NCI-H2029 (cell line): ENCODE data around the gene PTGIR.

Source experiments
- DNase-seq: peaks from one replicate; lab custom pipeline; 2025; lab: John Stamatoyannopoulos, UW

The PTGIR gene

DNA sequence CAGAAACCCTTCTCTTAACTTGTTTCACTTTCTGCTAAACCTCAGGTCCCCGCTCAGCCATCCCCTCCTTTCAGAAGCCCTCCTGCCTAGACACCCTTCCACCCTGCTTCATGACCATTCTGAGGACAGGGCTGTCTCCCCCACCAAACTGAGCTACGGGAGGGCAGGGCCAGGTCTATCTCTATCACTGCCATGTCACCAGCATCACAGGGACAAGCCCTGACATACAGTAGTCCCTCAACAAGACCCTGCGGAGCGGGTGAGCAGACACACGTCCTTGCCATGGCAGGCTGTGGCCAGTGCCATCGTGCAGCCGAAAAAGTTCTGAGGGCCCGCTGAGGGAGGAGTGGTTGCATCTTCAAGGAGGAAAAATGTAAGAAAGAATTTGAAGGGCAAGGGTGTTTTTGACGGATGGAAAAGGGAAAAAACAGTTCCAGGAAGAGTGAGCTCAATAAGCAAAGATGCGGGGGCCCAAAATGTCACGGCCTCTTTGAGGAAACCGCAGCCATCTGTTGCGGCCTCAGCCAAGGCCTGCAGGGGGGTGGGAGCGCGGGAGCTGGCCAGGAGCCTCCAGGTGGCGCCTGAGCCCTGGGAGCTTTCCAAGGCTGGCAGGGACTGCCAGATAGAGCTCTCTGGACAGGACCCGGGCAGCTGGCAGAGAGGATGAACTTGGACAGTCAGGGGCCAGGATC lies 8.1 kb downstream of the PTGIR start:
- peak; percentile 79 for DNase-seq

DNA sequence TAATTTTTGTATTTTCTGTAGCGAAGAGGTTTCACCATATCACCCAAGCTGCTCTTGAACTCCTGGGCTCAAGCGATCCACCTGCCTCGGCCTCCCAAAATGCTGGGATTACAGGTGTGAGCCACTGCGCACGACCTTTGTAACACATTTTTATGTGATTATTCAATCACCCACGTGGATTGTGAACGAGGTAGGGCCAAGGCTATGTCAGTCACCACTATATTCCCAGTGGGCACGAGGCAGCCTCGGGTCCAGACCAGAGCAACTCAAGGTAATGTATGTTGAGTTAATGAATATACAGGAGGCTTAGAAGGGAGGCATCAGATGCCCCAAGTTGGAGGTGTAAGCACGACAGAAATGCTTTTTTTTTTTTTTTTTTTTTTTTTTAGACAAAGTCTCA lies 8.9 kb downstream of the PTGIR start:
- no peak for DNase-seq

GRCh38 chr19:46614114-46614722 lies 10.7 kb downstream of the PTGIR start:
- peak; percentile 64 for DNase-seq

DNA sequence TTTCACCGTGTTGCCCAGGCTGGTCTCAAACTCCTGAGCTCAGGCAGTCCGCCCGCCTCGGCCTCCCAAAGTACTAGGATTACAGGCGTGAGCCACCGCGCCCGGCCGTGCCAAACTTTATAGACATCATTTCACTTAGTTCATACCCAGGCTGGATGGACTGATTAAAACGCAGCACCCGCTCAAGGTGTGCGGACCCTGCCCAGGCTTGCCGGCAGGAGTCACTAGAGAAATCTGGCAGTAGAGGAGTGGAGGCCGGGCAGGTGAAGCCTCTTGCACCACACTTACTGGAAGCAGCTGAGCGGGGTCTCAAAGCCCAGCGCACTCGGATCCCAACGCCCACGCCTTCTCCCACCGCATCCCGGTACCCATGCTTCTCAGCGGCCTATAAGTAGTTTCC lies 11.4 kb downstream of the PTGIR start:
- no peak for DNase-seq

DNA sequence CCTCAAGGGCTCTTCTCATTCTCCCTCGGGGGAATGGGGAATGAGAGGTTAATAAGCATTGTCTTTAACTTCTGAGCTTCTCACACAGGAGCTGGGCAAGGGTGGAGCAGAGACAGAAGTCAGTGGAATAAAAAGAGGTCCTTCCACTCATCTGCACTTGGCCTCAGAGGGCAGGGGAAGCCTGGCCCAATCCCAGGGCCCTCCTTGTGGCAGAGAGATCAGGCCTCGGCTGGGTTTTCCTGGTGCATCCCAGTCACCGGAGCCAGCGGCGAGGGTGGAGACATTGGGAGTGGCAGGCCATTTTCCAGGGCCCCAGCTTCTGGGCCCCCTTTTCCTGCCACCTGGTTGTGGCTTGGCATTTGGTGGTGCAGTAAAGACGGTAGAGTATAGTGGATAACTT lies 13.1 kb downstream of the PTGIR start:
- no peak for DNase-seq

- DNase-seq, result no peak
Measured at GRCh38 chr19:46610851-46611770, 13.8 kb downstream of the PTGIR start.

DNA sequence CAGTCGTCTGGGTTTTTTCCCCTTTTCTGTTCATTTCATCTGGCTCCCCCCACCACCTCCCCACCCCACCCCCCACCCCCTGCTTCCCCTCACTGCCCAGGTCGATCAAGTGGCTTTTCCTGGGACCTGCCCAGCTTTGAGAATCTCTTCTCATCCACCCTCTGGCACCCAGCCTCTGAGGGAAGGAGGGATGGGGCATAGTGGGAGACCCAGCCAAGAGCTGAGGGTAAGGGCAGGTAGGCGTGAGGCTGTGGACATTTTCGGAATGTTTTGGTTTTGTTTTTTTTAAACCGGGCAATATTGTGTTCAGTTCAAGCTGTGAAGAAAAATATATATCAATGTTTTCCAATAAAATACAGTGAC lies 14.5 kb downstream of the PTGIR start:
- DNase-seq, result no peak

DNA sequence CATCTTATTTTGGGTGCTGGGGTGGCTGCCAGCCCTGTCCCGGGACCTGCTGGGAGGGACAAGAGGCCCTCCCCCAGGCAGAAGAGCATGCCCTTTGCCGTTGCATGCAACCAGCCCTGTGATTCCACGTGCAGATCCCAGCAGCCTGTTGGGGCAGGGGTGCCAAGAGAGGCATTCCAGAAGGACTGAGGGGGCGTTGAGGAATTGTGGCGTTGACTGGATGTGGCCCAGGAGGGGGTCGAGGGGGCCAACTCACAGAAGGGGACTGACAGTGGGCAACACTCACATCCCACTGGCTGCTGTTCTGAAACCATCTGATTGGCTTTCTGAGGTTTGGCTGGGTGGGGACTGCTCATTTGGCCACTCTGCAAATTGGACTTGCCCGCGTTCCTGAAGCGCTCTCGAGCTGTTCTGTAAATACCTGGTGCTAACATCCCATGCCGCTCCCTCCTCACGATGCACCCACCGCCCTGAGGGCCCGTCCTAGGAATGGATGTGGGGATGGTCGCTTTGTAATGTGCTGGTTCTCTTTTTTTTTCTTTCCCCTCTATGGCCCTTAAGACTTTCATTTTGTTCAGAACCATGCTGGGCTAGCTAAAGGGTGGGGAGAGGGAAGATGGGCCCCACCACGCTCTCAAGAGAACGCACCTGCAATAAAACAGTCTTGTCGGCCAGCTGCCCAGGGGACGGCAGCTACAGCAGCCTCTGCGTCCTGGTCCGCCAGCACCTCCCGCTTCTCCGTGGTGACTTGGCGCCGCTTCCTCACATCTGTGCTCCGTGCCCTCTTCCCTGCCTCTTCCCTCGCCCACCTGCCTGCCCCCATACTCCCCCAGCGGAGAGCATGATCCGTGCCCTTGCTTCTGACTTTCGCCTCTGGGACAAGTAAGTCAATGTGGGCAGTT lies 15.1 kb downstream of the PTGIR start:
- DNase-seq, result no peak

DNA sequence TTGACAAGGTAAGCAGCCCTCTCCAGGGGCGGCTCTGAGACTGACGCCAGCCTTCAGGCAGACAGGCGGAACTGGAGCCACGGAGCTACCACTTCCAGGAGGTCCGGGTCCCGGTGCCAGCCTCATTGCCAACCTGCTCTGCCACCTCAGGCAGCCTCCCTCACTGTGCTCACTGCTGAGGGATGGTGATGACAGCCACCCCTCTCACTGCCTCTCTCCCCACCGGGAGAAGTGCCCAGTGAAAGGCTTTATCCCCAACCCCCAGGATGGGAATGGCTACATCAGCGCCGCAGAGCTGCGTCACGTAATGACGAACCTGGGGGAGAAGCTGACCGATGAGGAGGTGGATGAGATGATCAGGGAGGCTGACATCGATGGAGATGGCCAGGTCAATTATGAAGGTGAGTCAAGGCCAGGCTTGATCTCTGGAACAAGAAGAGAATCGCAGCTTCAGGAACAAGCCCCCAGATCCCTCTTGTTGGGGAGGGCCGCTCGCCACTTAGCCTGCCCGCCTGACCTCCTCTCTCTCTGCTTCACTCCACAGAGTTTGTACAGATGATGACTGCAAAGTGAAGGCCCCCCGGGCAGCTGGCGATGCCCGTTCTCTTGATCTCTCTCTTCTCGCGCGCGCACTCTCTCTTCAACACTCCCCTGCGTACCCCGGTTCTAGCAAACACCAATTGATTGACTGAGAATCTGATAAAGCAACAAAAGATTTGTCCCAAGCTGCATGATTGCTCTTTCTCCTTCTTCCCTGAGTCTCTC lies 16.1 kb downstream of the PTGIR start:
- DNase-seq, result no peak

- DNase-seq, result no peak
Measured at GRCh38 chr19:46608178-46608577, 16.7 kb downstream of the PTGIR start.

GRCh38 chr19:46607448-46607841 lies 17.4 kb downstream of the PTGIR start:
- DNase-seq, result no peak

GRCh38 chr19:46606681-46607447 lies 18.0 kb downstream of the PTGIR start:
- DNase-seq, result no peak

DNA sequence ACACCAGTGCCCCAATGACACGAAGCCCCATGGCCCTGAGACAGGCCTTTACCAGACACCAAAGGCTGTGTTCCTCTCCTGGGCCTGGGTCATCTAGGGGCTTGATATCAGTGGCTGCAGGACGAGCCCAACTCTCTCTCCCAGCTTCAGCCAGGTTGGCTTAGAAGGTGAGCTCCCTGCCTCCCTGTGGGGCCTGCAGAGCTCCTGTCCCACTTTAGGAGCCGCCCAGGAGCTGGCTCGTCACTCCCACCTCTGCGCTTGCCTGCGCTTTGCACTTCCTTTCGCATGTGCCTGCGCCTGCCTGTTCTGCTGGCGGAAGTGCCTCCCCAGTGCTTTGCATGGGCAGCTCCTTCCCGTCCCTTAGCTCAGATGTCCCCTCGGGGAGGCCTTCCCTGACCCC lies 18.9 kb downstream of the PTGIR start:
- no peak for DNase-seq

GRCh38 chr19:46605356-46605821 lies 19.5 kb downstream of the PTGIR start:
- DNase-seq, result no peak

- no peak for DNase-seq
Measured at GRCh38 chr19:46604781-46605355, 20.0 kb downstream of the PTGIR start.

- DNase-seq, result no peak
Measured at GRCh38 chr19:46603752-46604231, 21.1 kb downstream of the PTGIR start.

- no peak for DNase-seq
Measured at GRCh38 chr19:46603195-46603637, 21.7 kb downstream of the PTGIR start.

GRCh38 chr19:46602392-46603194 lies 22.3 kb downstream of the PTGIR start:
- DNase-seq, result no peak
